Measurements from ENCODE around the gene TCEA3. TPM values are rescaled to one million over a fixed set of nuclear protein-coding genes. Genes with fewer than 3 reads are reported as not detected.

The TCEA3 gene
- polyA plus RNA-seq, 1 donor (not counting 4 experiments of a cell fraction or from before 2014, with no cell fraction given), result 0.38 TPM

DNA sequence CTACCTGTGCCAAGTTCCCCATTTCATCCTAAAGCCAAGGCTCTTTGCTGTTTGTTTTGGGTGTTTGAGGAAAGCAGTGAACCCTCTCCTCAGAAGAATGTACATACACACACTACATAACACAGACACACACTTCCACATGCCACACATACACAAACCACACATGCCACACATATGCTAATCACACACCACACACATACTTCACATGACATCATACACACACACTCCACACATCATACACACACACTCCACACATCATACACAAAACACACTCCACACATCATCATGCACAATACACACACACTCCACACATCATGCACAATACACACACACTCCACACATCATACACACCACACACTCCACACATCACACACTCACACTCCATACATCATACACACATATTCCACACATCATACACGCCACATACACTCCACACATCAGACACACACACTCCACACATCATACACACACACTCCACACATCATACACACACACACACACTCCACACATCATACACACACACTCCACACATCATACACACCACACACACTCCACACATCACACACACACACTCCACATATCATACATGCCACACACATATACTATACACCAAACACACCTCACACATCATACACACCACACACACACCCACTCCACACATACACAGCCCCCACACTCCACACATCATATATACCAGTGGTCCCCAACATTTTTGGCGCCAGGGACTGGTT, 32.3 kb downstream of the TCEA3 start:
- Histone ChIP-seq H3K27ac (ENCODE audit: control insufficient read depth, insufficient read depth, low read length) (no peak overlapping the region), H3K36me3 (ENCODE audit: control insufficient read depth in 2 of 2, extremely low read depth in 1 of 2, insufficient read depth in 2 of 2, low read length in 2 of 2) (no peaks in the 10 kb centered on the region), H4K20me1 (ENCODE audit: control insufficient read depth, extremely low read depth, insufficient read depth, low read length) (no peaks in the 10 kb centered on the region), H3K4me2 (ENCODE audit: control insufficient read depth, extremely low read depth, insufficient read depth, low read depth, low read length) (no peak overlapping the region), H3K79me2 (ENCODE audit: control insufficient read depth, insufficient read depth, low read length) (no peaks in the 10 kb centered on the region), H3K4me3 (ENCODE audit: control insufficient read depth in 2 of 3, extremely low read depth in 1 of 3, insufficient read depth in 2 of 3, low read depth in 1 of 3, low read length in 3 of 3) (no peak overlapping the region), H3K9me1 (ENCODE audit: control insufficient read depth, extremely low read depth, insufficient read depth, low read length) (no peaks in the 10 kb centered on the region), H3K9ac (ENCODE audit: control insufficient read depth, extremely low read depth, insufficient read depth, low read length) (no peak overlapping the region), H2AFZ (ENCODE audit: control insufficient read depth, low read length) (no peak overlapping the region), H3K27me3 (ENCODE audit: control insufficient read depth, extremely low read depth, insufficient read depth, low read length) (no peaks in the 10 kb centered on the region), H3K9me3 (ENCODE audit: control insufficient read depth, low read depth, low read length) (no peaks in the 10 kb centered on the region), H3K4me1 (ENCODE audit: control insufficient read depth, extremely low read depth, insufficient read depth, low read length) (peaks cover 3% of the 10 kb centered on the region)
- dilution Hi-C loops (cut with MboI; ENCODE audit: extremely low pct_ligation_motif_present, low sequenced_read_pairs), result no loop called here
- no peak for DNase-seq (ENCODE audit: low read depth, low spot score)
- FAIRE-seq, result peak; percentile 59
- TF ChIP-seq EZH2 (IDR thresholded peaks at IDR 0.05; ENCODE audit: low read length) (no peak), CTCF (optimal IDR thresholded peaks at IDR 0.05 in 1 of 3, IDR thresholded peaks at IDR 0.05 in 1 of 3, conservative IDR thresholded peaks at IDR 0.05 in 1 of 3; ENCODE audit: extremely low read depth in 1 of 3, insufficient read depth in 2 of 3, low read length in 3 of 3) (no peak)

- dilution Hi-C loops (cut with MboI; ENCODE audit: extremely low pct_ligation_motif_present, low sequenced_read_pairs), result no loop called here
- Histone ChIP-seq H3K9me3 (ENCODE audit: control insufficient read depth, low read depth, low read length) (no peaks in the 10 kb centered on the region), H2AFZ (ENCODE audit: control insufficient read depth, low read length) (no peak overlapping the region), H4K20me1 (ENCODE audit: control insufficient read depth, extremely low read depth, insufficient read depth, low read length) (no peaks in the 10 kb centered on the region), H3K36me3 (ENCODE audit: control insufficient read depth in 2 of 2, extremely low read depth in 1 of 2, insufficient read depth in 2 of 2, low read length in 2 of 2) (no peaks in the 10 kb centered on the region), H3K27ac (ENCODE audit: control insufficient read depth, insufficient read depth, low read length) (no peak overlapping the region), H3K27me3 (ENCODE audit: control insufficient read depth, extremely low read depth, insufficient read depth, low read length) (no peaks in the 10 kb centered on the region), H3K4me3 (ENCODE audit: control insufficient read depth in 2 of 3, extremely low read depth in 1 of 3, insufficient read depth in 2 of 3, low read depth in 1 of 3, low read length in 3 of 3) (no peak overlapping the region), H3K9ac (ENCODE audit: control insufficient read depth, extremely low read depth, insufficient read depth, low read length) (no peak overlapping the region), H3K9me1 (ENCODE audit: control insufficient read depth, extremely low read depth, insufficient read depth, low read length) (no peaks in the 10 kb centered on the region), H3K4me2 (ENCODE audit: control insufficient read depth, extremely low read depth, insufficient read depth, low read depth, low read length) (no peak overlapping the region), H3K79me2 (ENCODE audit: control insufficient read depth, insufficient read depth, low read length) (no peaks in the 10 kb centered on the region), H3K4me1 (ENCODE audit: control insufficient read depth, extremely low read depth, insufficient read depth, low read length) (peaks cover 5% of the 10 kb centered on the region)
- TF ChIP-seq EZH2 (IDR thresholded peaks at IDR 0.05; ENCODE audit: low read length) (no peak), CTCF (optimal IDR thresholded peaks at IDR 0.05 in 1 of 3, IDR thresholded peaks at IDR 0.05 in 1 of 3, conservative IDR thresholded peaks at IDR 0.05 in 1 of 3; ENCODE audit: extremely low read depth in 1 of 3, insufficient read depth in 2 of 3, low read length in 3 of 3) (no peak)
- FAIRE-seq (no peak), DNase-seq (ENCODE audit: low read depth, low spot score) (no peak)
Measured at GRCh38 chr1:23389837-23390321, 34.7 kb downstream of the TCEA3 start.

Data from keratinocyte (primary cell).